GM21723 (cell line): ENCODE results near the gene ZNF181.
A peak's percentile ranks its signal among the peaks of the same experiment; 100 is the strongest.

Experiments used
- ATAC-seq: cut with Tn5 transposase; IDR thresholded peaks from one replicate; pipeline ENCODE4 v1.9.1; 2021; ENCODE audit warnings: mild to moderate bottlenecking, moderate library complexity; ENCODE audit not compliant: unreplicated experiment

Gene ZNF181

DNA sequence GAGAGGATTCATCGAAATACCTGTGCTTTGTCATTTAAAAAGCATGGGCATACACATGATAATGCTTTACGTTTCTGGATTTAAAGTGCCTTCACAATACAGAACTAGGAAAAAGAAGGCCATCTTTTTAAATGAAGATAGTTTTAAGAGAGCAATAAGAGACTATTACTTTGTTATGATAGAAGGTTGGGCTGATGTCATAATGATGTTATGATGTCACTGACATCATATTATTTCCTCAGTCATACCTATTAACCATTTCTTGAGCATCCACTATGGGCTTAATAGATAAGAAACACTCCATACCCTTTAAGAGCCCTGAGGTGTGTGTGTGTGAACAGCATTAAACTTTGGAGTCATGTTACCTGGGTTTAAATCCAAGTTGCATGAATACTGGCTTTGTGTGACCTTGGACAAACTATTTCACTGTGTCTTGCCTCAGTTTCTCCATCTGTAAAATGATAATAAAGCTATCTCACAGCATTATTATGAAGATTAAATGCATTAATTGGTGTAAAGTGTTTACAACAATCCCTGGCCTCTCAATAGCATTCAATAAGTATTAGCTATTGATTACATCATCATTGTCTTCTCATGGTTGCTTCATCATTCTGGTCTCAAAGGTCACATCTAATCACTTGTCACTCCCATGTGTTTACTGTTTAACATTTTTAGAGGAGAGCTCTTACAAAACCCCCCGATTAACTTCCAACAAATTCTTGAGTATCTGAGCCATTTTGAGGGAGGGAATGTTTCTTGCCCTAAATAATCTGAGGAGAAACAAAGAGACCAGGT lies 11.1 kb downstream of the ZNF181 start:
- ATAC-seq, result no peak

DNA sequence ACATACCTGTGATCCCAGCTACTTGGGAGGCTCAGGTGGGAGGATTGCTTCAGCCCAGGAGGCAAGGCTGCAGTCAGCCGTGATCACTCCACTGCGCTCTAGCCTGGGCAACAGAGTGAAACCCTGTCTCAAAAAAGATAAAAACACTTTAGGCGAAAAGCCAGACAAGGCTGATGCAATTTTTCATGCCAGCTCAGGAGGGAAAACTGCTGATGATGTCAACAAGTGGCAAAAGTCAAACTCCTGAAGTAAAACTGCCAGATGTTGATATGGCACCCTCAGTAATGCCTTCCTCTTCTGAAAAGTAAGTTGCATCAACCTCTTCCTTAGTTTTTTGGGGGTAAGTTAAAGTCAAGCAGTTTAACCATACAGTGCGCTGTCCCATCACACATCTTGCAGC lies 23.4 kb downstream of the ZNF181 start:
- no peak for ATAC-seq

DNA sequence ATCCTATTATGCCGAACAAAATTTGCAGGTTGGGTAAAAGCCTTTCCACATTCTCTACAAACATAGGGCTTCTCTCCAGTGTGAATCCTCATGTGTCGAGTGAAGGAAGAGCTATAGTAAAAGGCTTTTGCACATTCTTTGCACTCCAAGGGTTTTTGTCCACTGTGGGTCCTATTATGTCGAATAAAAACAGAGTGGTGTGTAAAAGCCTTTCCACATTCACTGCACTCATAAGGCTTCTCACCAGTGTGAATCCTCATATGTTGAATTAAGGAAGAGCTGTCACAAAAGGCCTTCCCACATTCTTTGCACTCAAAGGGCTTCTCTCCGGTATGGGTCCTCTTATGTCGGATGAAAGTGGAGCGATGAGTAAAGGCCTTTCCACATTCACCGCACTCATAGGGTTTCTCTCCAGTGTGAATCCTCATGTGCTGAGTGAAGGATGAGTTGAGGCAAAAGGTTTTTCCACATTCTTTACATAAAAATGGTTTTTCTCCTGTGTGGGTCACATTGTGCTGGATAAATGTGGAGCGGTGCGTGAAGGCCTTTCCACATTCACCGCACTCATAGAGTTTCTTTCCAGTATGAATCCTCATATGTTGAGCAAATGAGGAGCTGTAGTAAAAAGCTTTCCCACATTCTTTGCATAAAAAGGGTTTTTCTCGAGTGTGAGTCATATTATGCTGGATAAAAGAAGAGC lies 25.3 kb downstream of the ZNF181 start:
- no peak for ATAC-seq

DNA sequence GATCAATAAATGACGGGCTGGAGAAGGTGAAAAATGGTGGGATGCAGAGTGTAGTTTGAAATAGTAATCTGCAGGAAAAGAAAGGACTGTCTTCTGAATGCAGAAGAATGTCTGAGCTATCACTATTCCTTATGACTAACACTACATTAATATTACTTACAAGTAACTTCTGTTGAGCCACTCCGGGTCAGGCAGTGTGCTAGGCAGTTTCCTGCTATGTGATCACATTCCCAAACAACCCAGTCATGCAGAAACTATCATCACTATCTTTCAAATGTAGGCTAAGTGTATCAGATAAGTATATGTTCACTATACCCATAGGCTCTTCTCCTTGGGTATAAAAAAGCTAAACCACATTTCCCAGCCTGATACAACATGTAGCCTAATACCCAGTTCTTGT lies 32.3 kb downstream of the ZNF181 start:
- ATAC-seq, result no peak

DNA sequence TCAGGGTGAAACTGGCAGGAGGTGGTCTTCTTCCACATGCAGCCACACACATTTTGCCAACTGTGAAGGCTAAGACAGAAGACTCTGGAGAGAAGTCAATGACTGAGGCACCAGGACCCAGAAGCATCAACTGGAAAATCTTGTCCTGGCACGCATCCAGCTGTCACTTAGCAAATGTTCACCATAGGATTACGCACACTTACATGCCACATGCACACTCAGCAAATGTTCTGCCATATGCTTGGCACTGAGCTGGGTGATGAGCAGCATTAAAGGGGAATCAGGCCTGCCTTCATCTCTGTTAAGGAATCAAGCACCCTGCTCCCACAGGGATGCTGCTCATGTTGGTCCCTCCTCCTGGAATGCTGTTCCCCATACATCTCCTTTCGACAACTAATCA lies 33.9 kb downstream of the ZNF181 start:
- no peak for ATAC-seq

DNA sequence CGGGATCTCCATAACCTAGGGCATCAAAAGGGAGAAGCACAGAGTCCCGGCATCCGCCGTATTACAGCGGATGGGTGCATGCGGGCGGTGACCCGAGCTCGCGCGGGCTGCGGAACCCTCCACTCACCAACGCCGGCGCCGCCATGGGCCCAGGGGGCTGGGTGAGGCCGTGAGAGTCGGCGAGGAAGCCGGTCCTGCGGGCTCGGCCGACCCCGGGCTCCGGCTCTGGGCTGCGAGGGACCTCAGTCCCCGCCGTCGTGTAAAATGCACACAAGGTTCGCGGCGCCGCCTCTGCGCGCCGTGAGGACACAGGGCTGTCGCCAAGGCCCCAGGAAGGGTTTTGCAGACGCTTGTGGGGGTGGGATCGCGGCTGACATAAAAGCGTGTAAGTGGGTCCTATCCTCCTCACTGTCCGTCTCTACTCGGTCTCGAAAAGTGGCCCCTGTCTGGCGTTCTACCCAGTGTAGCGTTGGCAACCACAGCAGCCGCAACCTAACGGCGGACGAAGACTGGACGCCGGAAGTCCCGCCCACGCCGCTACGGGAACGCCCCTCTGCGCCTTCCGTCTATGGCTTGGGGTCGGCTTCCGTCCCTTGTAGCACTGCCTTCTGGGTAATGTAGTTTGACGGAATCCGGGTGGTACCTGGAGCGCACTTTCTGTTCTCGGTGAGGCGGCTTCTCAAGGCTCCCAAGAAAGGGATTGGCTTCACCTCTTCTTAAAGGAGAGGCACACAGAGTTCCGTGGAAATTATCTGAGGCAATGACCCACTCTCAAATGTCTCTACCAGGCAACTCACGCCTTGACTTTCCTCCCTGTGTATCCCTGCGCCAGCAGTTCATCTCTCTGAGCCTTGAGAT lies 38.9 kb downstream of the ZNF181 start, which contains the start of gene ZNF599:
Gene ZNF599 (minus strand): TSS at position 519 of the 858 bp plus-strand sequence. CDS start 374 bp downstream, at position 145.
- peak; percentile 95 for ATAC-seq

DNA sequence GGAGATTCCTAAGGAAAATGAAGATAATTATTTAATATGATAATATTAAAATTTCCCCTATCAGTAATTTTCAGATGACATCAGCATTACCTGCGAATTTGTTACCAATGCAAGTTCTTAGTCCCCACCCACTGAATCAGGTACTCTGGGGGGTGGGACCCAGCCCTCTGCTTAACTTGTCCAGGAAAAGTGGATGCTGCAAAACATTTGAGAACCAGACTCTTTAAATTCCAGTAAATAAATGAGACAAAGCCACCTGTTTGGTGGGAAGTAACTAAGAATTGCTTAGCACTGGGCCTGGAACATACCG lies 39.5 kb downstream of the ZNF181 start:
- no peak for ATAC-seq

DNA sequence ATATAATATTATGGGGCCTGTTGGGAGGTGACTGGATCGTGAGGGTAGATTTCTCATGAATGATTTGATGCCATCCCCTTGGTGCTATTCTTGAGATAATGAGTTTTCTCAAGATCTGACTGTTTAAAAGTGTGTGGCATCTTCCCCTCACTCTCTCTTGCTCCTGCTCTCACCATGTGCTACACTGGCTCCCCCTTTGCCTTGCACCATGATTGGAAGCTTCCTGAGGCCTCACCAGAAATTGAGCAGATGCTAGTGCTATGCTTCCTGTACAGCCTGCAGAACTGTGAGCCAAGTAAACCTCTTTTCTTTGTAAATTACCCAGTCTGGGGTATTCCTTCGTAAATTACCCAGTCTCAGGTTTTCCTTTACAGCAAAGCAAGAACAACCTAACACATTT lies 40.8 kb downstream of the ZNF181 start:
- no peak for ATAC-seq

DNA sequence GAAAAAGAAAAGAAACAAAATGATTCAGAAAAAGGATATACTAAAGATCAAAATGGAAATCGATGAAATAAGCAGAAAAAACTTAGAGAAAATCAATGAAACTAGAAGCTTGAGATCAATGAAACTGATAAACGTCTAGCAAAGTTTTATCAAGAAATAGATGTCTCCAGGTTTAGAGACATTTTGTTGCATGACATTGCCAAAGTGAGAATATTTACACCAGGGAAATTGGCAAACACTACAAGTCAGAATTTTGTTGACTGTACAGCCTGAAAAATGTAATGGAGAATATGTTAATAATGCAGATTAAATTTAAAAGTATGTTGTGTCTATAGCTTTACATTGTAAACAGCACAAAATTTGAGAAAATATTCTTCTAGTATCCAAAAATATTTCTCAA lies 44.3 kb downstream of the ZNF181 start:
- ATAC-seq, result no peak

DNA sequence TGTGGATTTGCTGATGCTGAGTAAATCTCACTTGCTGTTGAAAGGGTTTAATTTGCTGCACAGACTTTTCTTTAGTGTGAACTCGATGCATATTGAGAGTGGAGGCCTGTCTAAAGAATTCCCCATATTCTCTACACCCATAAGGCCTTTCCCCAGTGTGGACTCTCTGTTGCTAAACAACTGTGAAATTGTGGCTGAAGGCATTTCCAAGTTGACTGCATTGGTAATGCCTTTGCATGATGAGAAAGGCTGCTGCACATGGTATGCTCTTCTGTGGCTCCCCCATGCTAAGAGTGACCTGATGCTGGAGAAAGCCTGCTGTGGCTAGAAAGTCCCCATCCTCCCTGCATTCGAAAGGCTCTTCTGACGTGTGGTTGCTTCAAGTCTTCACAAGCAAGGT lies 45.6 kb downstream of the ZNF181 start:
- ATAC-seq, result no peak

DNA sequence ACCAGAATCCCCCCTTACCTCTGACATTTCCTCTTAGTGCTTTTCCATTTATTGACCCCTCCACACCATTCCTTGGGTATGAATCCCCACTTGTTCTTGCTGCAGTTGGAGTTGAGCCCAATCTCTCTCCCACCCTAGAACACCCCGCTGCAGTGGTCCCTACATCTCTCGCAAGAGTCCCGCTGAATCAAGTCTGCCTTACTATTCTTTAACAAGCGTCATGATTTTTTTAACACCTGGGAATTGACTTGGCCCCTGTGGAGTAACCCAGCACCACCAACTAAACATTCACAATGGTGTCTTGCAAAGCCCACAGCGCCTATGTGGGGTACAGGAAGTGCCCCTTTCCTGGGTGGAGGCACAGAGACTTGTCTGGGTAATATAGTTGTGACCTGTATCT lies 52.2 kb downstream of the ZNF181 start:
- no peak for ATAC-seq

DNA sequence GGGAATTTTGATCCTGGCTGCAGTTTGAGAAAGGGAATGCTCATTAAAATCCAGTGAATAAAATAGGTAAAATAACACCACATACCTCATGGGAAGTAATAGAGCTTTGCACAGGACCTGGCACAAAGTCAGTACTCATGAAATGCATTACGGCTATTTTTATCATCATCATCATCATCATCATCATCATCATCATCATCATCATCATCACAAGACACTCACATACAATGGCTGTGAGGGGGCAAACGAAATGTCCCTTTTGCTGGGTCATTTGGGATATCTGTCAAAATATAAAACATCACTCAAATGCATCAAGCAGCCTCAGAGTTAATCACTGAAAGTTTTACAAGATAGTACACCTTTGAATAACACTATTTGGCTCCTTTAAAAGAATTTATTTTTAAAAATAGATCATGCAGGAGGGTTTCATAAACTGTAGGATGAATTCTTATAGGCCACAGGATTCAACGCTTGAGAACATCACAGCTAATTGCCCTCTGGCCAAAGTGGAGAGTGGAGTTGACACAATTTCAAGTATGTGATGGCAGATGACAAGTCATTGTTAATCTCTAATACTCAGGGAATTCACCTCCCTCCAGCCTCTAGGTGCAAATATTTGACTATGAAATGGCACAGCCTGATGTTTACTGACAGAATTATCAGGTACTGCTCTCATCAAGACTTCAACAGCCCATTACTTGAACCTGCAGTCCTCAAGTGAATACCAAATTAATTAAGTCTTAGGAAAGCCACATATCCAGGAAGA lies 53.2 kb downstream of the ZNF181 start:
- no peak for ATAC-seq

DNA sequence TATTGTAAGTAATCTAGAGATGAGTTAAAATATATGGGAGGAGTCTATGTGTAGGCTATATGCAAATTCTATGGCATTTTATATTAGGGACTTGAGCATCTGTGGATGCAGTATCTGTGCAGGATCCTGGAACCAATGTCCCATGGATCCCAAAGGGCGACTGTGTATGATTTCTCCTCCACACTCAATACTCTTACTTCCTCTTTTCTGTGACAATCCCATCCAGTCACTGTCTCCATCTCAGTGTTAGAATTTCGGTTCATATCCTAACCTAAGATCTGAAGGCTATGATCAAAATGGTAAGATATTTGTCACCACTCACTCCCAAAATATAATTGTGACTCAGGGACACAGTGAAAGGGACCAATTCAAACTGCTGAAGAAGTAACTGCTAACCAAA lies 54.0 kb downstream of the ZNF181 start:
- no peak for ATAC-seq

DNA sequence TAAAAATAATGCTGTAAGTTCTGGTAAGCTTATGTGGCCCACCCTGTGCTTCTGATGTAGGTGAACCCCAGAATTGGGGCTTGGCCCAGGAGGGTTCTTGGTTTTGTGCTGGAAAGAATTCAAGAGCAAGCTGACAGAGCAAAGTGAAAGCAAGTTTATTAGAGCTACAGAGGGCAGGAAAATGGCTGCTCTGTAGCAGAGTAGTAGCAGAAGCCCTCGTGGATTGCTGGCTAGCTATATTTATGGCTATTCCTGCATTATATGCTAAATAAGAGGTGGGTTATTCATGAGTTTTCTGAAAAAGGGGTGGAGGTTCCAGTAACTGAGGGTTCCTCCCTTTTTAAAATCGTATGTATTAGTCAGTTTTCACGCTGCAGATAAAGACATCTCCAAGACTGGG lies 59.5 kb downstream of the ZNF181 start:
- ATAC-seq, result no peak

DNA sequence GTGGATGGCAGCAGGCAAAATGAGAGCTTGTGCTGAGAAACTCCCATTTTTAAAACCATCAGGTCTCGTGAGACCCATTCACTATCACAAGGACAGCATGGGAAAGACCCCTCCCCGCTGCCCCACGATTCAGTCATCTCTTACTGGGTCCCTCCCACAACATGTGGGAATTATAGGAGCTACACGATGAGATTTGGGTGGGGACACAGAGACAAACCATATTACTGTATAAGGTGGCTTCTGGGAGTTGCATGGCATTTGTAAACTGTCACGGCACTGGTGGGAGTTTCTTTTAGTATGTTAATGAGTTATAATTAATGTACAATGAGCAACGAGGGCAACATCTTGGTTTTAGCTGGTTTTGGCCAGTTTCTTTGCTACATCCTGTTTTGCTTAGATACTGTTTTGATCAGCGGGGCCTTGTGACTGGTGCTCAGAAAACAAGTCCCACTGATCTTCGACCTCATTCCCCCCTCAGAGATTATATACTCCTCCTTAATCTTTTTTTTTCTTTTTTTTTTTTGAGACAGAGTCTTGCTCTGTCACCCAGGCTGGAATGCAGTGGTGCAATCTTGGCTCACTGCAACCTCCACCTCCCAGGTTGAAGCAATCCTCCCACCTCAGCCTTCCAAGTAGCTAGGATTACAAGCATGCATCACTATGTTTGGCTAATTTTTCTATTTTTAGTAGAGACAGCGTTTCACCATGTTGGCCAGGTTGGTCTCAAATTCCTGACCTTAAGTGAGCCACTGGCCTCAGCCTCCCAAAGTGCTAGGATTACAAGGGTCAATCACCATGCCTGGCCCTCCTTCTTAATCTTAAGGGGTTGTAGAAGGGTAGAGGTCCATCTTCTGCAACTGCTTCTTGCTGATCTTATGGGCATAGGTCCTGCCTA lies 60.3 kb downstream of the ZNF181 start:
- ATAC-seq, result no peak
